Tibial nerve (tissue), 4 donors: ENCODE results near the gene TOX2. TPM values are rescaled to one million over a fixed set of nuclear protein-coding genes. Genes with fewer than 3 reads are reported as not detected.

Source experiments
- DNase-seq, 2 donors: peaks; one replicate each; pipeline ENCODE4 v3.0.0-alpha.2; 2019; ENCODE audit warnings: low spot score in 2 of 2
- H3K27ac ChIP-seq, 4 donors: fragments of 200-600 bp; sonication (generic) in 3 of 4; one replicate each; pipeline ENCODE4 v1.5.1; 2017 to 2019; ENCODE audit warnings: mild to moderate bottlenecking in 1 of 4
- H3K27me3 ChIP-seq, 2 donors: fragments of 200-600 bp; sonication (generic) in 1 of 2; one replicate each; pipeline versions ENCODE4 v1.5.1 to v1.6.0; 2017 to 2019
- H3K36me3 ChIP-seq, 3 donors: fragments of 200-600 bp; sonication (generic); one replicate each; pipeline ENCODE4 v1.5.1; 2018 to 2019
- H3K4me1 ChIP-seq, 4 donors: fragments of 200-600 bp; sonication (generic) in 3 of 4; one replicate each; pipeline ENCODE4 v1.5.1; 2017 to 2019
- H3K4me3 ChIP-seq, 4 donors: fragments of 200-600 bp; sonication (generic) in 3 of 4; one replicate each; pipeline ENCODE4 v1.5.1; 2017 to 2019; ENCODE audit warnings: mild to moderate bottlenecking in 1 of 4, moderate library complexity in 1 of 4
- H3K9me3 ChIP-seq, 4 donors: fragments of 200-600 bp; sonication (generic) in 3 of 4; one replicate each; pipeline ENCODE4 v1.5.1; 2017 to 2019
- CTCF ChIP-seq, 5 experiments: fragments of 200-600 bp in 3 of 5; fragments of 450-650 bp in 2 of 5; sonication (generic) in 3 of 5; IDR thresholded peaks; one replicate each; pipeline ENCODE4 v1.5.1; 2016 to 2019; ENCODE audit warnings: antibody characterized with exemption in 5 of 5, mild to moderate bottlenecking in 3 of 5, moderate library complexity in 2 of 5
- EP300 ChIP-seq, 2 donors: sonication (generic); formaldehyde crosslinking; IDR thresholded peaks; one replicate each; pipeline ENCODE4 v1.6.1; 2017; ENCODE audit warnings: antibody characterized with exemption in 2 of 2, mild to moderate bottlenecking in 1 of 2
- POLR2A ChIP-seq, 2 donors: fragments of 450-650 bp; IDR thresholded peaks; one replicate each; pipeline ENCODE4 v1.6.1; 2017; ENCODE audit warnings: antibody characterized with exemption in 2 of 2, mild to moderate bottlenecking in 2 of 2, moderate library complexity in 2 of 2
- WGBS, 2 donors: methylation state at CpG; one replicate each; pipeline ENCODE4 v1.1.5; 2018; 5-methylcytosine and 5-hydroxymethylcytosine counted together
- total RNA-seq, 4 donors: library from RNA; depleted of rRNA; stranded (reverse); fragments of >200 nt; gene quantifications; one replicate each; pipeline ENCODE4 v1.1.0, GENCODE V29; 2016

TOX2 gene
- total RNA-seq, 4 donors from 2014 or later, result 1.3 to 3.3 (median 1.9) TPM

- WGBS, 2 donors, result 89 to 92% methylated on average over 11 of the region's 11 CpGs
- no peak for TF ChIP-seq POLR2A (IDR thresholded peaks at IDR 0.05)
- TF ChIP-seq CTCF (IDR thresholded peaks at IDR 0.05), result no peak
- TF ChIP-seq EP300 (IDR thresholded peaks at IDR 0.05), result no peak
Measured at GRCh38 chr20:44017211-44017610, 102.6 kb downstream of the TOX2 start.

GRCh38 chr20:44017905-44018258 is 103.2 kb downstream of the TOX2 start:
- no peaks in the 10 kb centered on the region for H3K9me3 ChIP-seq
- TF ChIP-seq CTCF (IDR thresholded peaks at IDR 0.05) (no peak), POLR2A (IDR thresholded peaks at IDR 0.05) (no peak), EP300 (IDR thresholded peaks at IDR 0.05) (no peak)
- H3K4me3 ChIP-seq, result no peak overlapping the region
- H3K36me3 ChIP-seq, result no peaks in the 10 kb centered on the region
- peaks cover 0 to 8% (median 0%) of the 10 kb centered on the region in 4 donors for H3K4me1 ChIP-seq
- DNase-seq, result no peak
- no peak overlapping the region for H3K27ac ChIP-seq
- WGBS, 2 donors, result 47 to 48% methylated on average over 4 of the region's 4 CpGs
- H3K27me3 ChIP-seq, result peaks cover 0 to 10% of the 10 kb centered on the region in 2 donors

More at GRCh38 chr20:44017211-44017610, 102.6 kb downstream of the TOX2 start:
- Histone ChIP-seq H3K4me3 (no peak overlapping the region), H3K9me3 (no peaks in the 10 kb centered on the region), H3K27me3 (peaks cover 0 to 10% of the 10 kb centered on the region in 2 donors), H3K27ac (no peak overlapping the region), H3K4me1 (peaks cover 0 to 8% (median 0%) of the 10 kb centered on the region in 4 donors), H3K36me3 (no peaks in the 10 kb centered on the region)
- DNase-seq, result no peak

GRCh38 chr20:44018259-44018941 is 103.7 kb downstream of the TOX2 start:
- Histone ChIP-seq H3K4me3 (no peak overlapping the region), H3K36me3 (no peaks in the 10 kb centered on the region), H3K27ac (no peak overlapping the region), H3K27me3 (peaks cover 0 to 10% of the 10 kb centered on the region in 2 donors), H3K4me1 (peaks cover 0 to 8% (median 0%) of the 10 kb centered on the region in 4 donors), H3K9me3 (no peaks in the 10 kb centered on the region)
- no peak for DNase-seq
- TF ChIP-seq POLR2A (IDR thresholded peaks at IDR 0.05) (no peak), EP300 (IDR thresholded peaks at IDR 0.05) (no peak), CTCF (IDR thresholded peaks at IDR 0.05) (no peak)
- WGBS, 2 donors, result 36 to 40% methylated on average over 15 of the region's 15 CpGs

- H3K9me3 ChIP-seq, result no peaks in the 10 kb centered on the region
- H3K36me3 ChIP-seq, result no peaks in the 10 kb centered on the region
- WGBS, 2 donors, result 58 to 72% methylated on average over 2 of the region's 2 CpGs
- DNase-seq, result no peak
- H3K4me3 ChIP-seq, result no peak overlapping the region
- no peak overlapping the region for H3K27ac ChIP-seq
- TF ChIP-seq EP300 (IDR thresholded peaks at IDR 0.05), result no peak
- no peak for TF ChIP-seq POLR2A (IDR thresholded peaks at IDR 0.05)
- no peak for TF ChIP-seq CTCF (IDR thresholded peaks at IDR 0.05)
- peaks cover 0 to 10% of the 10 kb centered on the region in 2 donors for H3K27me3 ChIP-seq
- peaks cover 0 to 8% (median 0%) of the 10 kb centered on the region in 4 donors for H3K4me1 ChIP-seq
Measured at GRCh38 chr20:44018942-44019637, 104.4 kb downstream of the TOX2 start.
